ENCODE data around the gene PTPRG. TPM values are rescaled to one million over a fixed set of nuclear protein-coding genes. Genes with fewer than 3 reads are reported as not detected.

PTPRG gene
- total RNA-seq, 1 donor from 2014 or later, result 77.2 TPM

DNA sequence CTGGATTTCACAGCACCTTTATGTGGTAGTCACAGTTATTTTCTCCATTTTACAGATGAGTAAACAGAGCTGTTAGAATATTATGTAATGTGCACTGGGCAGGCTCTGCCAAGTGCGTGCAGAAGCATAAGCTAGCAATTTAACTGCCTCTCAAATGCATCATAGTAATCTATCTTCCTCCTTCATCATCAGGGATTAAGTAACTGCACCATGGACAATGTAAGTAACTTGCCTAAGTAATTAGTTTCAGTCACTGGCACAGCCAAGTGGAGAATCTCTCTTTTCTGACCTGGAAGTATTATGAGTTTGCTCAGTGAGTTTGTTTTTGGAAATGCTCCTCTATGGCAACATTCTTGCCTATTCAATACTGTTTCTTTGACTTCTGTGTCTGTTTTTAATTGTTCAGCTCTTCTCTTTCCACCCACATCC, 260.5 kb downstream of the PTPRG start:
- H3K36me3 Mint-ChIP-seq, result no peaks in the 10 kb centered on the region
- TF ChIP-seq CTCF (conservative IDR thresholded peaks at IDR 0.05), result no peak
- no peak overlapping the region for H3K27ac Mint-ChIP-seq
- DNase-seq (ENCODE audit: extremely low spot score, unreplicated experiment), result no peak
- H3K9me3 Mint-ChIP-seq, result peaks cover 3% of the 10 kb centered on the region
- H3K4me1 Mint-ChIP-seq (ENCODE audit: unreplicated experiment), result peaks cover 25% of the 10 kb centered on the region
- no peak overlapping the region for H3K4me3 Mint-ChIP-seq
- no peaks in the 10 kb centered on the region for H3K27me3 Mint-ChIP-seq

GRCh38 chr3:61822588-61822987, 261.2 kb downstream of the PTPRG start:
- no peak overlapping the region for H3K27ac Mint-ChIP-seq
- no peak overlapping the region for H3K4me3 Mint-ChIP-seq
- no peaks in the 10 kb centered on the region for H3K36me3 Mint-ChIP-seq
- no peak for DNase-seq (ENCODE audit: extremely low spot score, unreplicated experiment)
- no peaks in the 10 kb centered on the region for H3K27me3 Mint-ChIP-seq
- TF ChIP-seq CTCF (conservative IDR thresholded peaks at IDR 0.05), result no peak
- H3K4me1 Mint-ChIP-seq (ENCODE audit: unreplicated experiment), result peaks cover 26% of the 10 kb centered on the region
- H3K9me3 Mint-ChIP-seq, result peaks cover 3% of the 10 kb centered on the region

- H3K4me1 Mint-ChIP-seq (ENCODE audit: unreplicated experiment), result peaks cover 41% of the 10 kb centered on the region
- DNase-seq (ENCODE audit: extremely low spot score, unreplicated experiment), result no peak
- H3K36me3 Mint-ChIP-seq, result no peaks in the 10 kb centered on the region
- TF ChIP-seq CTCF (conservative IDR thresholded peaks at IDR 0.05), result no peak
- H3K27me3 Mint-ChIP-seq, result no peaks in the 10 kb centered on the region
- H3K4me3 Mint-ChIP-seq, result no peak overlapping the region
- peaks cover 3% of the 10 kb centered on the region for H3K9me3 Mint-ChIP-seq
- H3K27ac Mint-ChIP-seq, result no peak overlapping the region
Observed at GRCh38 chr3:61824553-61825135, 263.3 kb downstream of the PTPRG start.

GRCh38 chr3:61826161-61826560, 264.8 kb downstream of the PTPRG start:
- Mint-ChIP-seq H3K27ac (no peak overlapping the region), H3K4me3 (no peak overlapping the region), H3K27me3 (no peaks in the 10 kb centered on the region), H3K36me3 (no peaks in the 10 kb centered on the region), H3K9me3 (peaks cover 3% of the 10 kb centered on the region), H3K4me1 (ENCODE audit: unreplicated experiment) (peaks cover 42% of the 10 kb centered on the region)
- DNase-seq (ENCODE audit: extremely low spot score, unreplicated experiment), result no peak
- no peak for TF ChIP-seq CTCF (conservative IDR thresholded peaks at IDR 0.05)

DNA sequence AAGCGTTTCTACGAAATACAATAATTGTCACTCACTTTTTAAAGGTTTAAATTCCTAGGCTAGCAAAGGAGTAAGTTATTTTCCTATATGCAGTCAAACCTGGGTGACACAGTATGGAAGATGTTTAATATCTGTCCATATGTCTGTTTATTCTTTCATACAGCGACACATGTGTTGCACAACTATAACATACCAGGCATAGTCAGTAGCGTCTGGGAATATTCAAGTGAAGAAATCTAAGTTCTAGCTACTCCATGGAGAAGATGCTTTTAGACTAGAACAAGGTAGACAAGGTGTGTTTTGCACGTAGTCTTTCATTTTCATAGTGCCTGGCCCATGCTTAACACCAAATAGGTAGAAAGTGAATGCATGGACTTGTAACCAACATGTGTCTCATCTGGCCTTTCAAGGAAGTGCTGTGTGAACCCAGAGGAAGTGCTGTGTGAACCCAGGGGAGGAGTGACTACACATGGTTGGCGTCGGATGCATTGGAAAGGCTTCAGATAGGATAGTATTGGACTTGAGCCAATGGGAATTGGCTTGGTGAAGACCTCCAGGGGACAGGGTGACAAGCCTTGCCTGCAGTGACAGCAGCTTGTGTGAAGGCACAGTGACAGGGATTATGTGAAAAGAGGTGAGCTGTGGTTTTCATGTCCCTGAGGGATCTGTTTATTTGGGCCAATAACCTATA, 267.0 kb downstream of the PTPRG start:
- Mint-ChIP-seq H3K9me3 (no peaks in the 10 kb centered on the region), H3K27ac (no peak overlapping the region), H3K4me3 (no peak overlapping the region), H3K36me3 (no peaks in the 10 kb centered on the region), H3K4me1 (ENCODE audit: unreplicated experiment) (peaks cover 31% of the 10 kb centered on the region), H3K27me3 (no peaks in the 10 kb centered on the region)
- TF ChIP-seq CTCF (conservative IDR thresholded peaks at IDR 0.05), result no peak
- DNase-seq (ENCODE audit: extremely low spot score, unreplicated experiment), result no peak

Data from type B pancreatic cell (in vitro differentiated cells).